Tibial nerve (tissue), 4 donors: ENCODE measurements around the gene ANGPTL1. TPM values are rescaled to one million over a fixed set of nuclear protein-coding genes. Genes with fewer than 3 reads are reported as not detected.

Source experiments
- DNase-seq, 2 donors: peaks; one replicate each; pipeline ENCODE4 v3.0.0-alpha.2; 2019; ENCODE audit warnings: low spot score in 2 of 2
- H3K27ac ChIP-seq, 4 donors: fragments of 200-600 bp; sonication (generic) in 3 of 4; one replicate each; pipeline ENCODE4 v1.5.1; 2017 to 2019; ENCODE audit warnings: mild to moderate bottlenecking in 1 of 4
- H3K27me3 ChIP-seq, 2 donors: fragments of 200-600 bp; sonication (generic) in 1 of 2; one replicate each; pipeline versions ENCODE4 v1.5.1 to v1.6.0; 2017 to 2019
- H3K36me3 ChIP-seq, 3 donors: fragments of 200-600 bp; sonication (generic); one replicate each; pipeline ENCODE4 v1.5.1; 2018 to 2019
- H3K4me1 ChIP-seq, 4 donors: fragments of 200-600 bp; sonication (generic) in 3 of 4; one replicate each; pipeline ENCODE4 v1.5.1; 2017 to 2019
- H3K4me3 ChIP-seq, 4 donors: fragments of 200-600 bp; sonication (generic) in 3 of 4; one replicate each; pipeline ENCODE4 v1.5.1; 2017 to 2019; ENCODE audit warnings: mild to moderate bottlenecking in 1 of 4, moderate library complexity in 1 of 4
- H3K9me3 ChIP-seq, 4 donors: fragments of 200-600 bp; sonication (generic) in 3 of 4; one replicate each; pipeline ENCODE4 v1.5.1; 2017 to 2019
- EP300 ChIP-seq, 2 donors: sonication (generic); formaldehyde crosslinking; IDR thresholded peaks; one replicate each; pipeline ENCODE4 v1.6.1; 2017; ENCODE audit warnings: antibody characterized with exemption in 2 of 2, mild to moderate bottlenecking in 1 of 2
- POLR2A ChIP-seq, 2 donors: fragments of 450-650 bp; IDR thresholded peaks; one replicate each; pipeline ENCODE4 v1.6.1; 2017; ENCODE audit warnings: antibody characterized with exemption in 2 of 2, mild to moderate bottlenecking in 2 of 2, moderate library complexity in 2 of 2
- WGBS, 2 donors: methylation state at CpG; one replicate each; pipeline ENCODE4 v1.1.5; 2018; 5-methylcytosine and 5-hydroxymethylcytosine counted together
- total RNA-seq, 4 donors: library from RNA; depleted of rRNA; stranded (reverse); fragments of >200 nt; gene quantifications; one replicate each; pipeline ENCODE4 v1.1.0, GENCODE V29; 2016
- TF ChIP-seq, protein P1 (sequence below), 5 experiments: fragments of 200-600 bp in 3 of 5; fragments of 450-650 bp in 2 of 5; sonication (generic) in 3 of 5; IDR thresholded peaks; one replicate each; pipeline ENCODE4 v1.5.1; 2016 to 2019; ENCODE audit warnings: antibody characterized with exemption in 5 of 5, mild to moderate bottlenecking in 3 of 5, moderate library complexity in 2 of 5

The ANGPTL1 gene
- total RNA-seq, 4 donors from 2014 or later, result 25.2 to 40.8 (median 30.5) TPM

GRCh38 chr1:178869119-178869697 is 1.7 kb downstream of the ANGPTL1 start:
- peaks cover 0 to 47% (median 7%) of the 10 kb centered on the region in 4 donors for H3K4me1 ChIP-seq
- peak overlapping the region; percentile 4 to 43 (median 18) for H3K4me3 ChIP-seq
- no peaks in the 10 kb centered on the region for H3K36me3 ChIP-seq
- H3K27me3 ChIP-seq, result no peaks in the 10 kb centered on the region
- peak overlapping the region in 3 of 4 donors; percentile 31 to 81 (median 66) for H3K27ac ChIP-seq
- TF ChIP-seq, protein P1, sequence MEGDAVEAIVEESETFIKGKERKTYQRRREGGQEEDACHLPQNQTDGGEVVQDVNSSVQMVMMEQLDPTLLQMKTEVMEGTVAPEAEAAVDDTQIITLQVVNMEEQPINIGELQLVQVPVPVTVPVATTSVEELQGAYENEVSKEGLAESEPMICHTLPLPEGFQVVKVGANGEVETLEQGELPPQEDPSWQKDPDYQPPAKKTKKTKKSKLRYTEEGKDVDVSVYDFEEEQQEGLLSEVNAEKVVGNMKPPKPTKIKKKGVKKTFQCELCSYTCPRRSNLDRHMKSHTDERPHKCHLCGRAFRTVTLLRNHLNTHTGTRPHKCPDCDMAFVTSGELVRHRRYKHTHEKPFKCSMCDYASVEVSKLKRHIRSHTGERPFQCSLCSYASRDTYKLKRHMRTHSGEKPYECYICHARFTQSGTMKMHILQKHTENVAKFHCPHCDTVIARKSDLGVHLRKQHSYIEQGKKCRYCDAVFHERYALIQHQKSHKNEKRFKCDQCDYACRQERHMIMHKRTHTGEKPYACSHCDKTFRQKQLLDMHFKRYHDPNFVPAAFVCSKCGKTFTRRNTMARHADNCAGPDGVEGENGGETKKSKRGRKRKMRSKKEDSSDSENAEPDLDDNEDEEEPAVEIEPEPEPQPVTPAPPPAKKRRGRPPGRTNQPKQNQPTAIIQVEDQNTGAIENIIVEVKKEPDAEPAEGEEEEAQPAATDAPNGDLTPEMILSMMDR (IDR thresholded peaks at IDR 0.05), result no peak
- TF ChIP-seq EP300 (IDR thresholded peaks at IDR 0.05), result peak in 1 of 2 donors; percentile 42
- no peaks in the 10 kb centered on the region for H3K9me3 ChIP-seq
- DNase-seq, result no peak
- 37 to 38% methylated on average over 3 of the region's 3 CpGs for WGBS, 2 donors

- Histone ChIP-seq H3K4me3 (peak overlapping the region; percentile 4 to 43 (median 18)), H3K27ac (peak overlapping the region in 3 of 4 donors; percentile 31 to 81 (median 66)), H3K4me1 (peaks cover 0 to 47% (median 7%) of the 10 kb centered on the region in 4 donors), H3K9me3 (no peaks in the 10 kb centered on the region), H3K36me3 (no peaks in the 10 kb centered on the region), H3K27me3 (no peaks in the 10 kb centered on the region)
- no peak for DNase-seq
- WGBS, 2 donors, result 44 to 57% methylated on average over 1 of the region's 1 CpG
- TF ChIP-seq EP300 (IDR thresholded peaks at IDR 0.05) (no peak), POLR2A (IDR thresholded peaks at IDR 0.05) (no peak)
- TF ChIP-seq, protein P1 (IDR thresholded peaks at IDR 0.05), result no peak
These were observed 2.2 kb downstream of the ANGPTL1 start for GRCh38 chr1:178868706-178869105.

DNA sequence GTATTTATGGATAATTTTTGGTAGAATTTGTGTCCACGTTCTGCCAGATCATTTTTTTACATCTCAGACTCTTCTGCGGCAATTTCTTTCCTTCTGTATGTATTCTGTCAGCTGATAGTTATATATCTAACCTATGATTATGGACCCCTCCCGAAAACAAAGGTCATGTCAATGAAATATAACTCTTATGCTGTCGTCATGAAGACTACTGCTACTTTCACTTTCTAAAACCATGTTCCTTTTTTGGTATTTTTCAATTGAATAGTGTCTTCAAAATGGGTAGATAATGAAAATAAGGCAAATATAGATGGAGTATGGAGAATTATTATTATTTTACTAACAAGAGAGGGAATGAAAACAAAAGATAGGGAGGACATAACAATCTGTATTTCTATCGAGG is 3.2 kb downstream of the ANGPTL1 start:
- H3K9me3 ChIP-seq, result no peaks in the 10 kb centered on the region
- peak overlapping the region; percentile 43 to 81 (median 60) for H3K27ac ChIP-seq
- H3K36me3 ChIP-seq, result no peaks in the 10 kb centered on the region
- peaks cover 0 to 49% (median 7%) of the 10 kb centered on the region in 4 donors for H3K4me1 ChIP-seq
- TF ChIP-seq POLR2A (IDR thresholded peaks at IDR 0.05) (no peak), EP300 (IDR thresholded peaks at IDR 0.05) (peak in 1 of 2 donors; percentile 13)
- TF ChIP-seq, protein P1 (IDR thresholded peaks at IDR 0.05), result no peak
- DNase-seq, result no peak
- no peaks in the 10 kb centered on the region for H3K27me3 ChIP-seq
- 24 to 29% methylated on average over 5 of the region's 5 CpGs for WGBS, 2 donors
- peak overlapping the region; percentile 16 to 43 (median 25) for H3K4me3 ChIP-seq

- no peaks in the 10 kb centered on the region for H3K27me3 ChIP-seq
- TF ChIP-seq POLR2A (IDR thresholded peaks at IDR 0.05), result no peak
- TF ChIP-seq, protein P1 (IDR thresholded peaks at IDR 0.05), result no peak
- TF ChIP-seq EP300 (IDR thresholded peaks at IDR 0.05), result no peak
- H3K27ac ChIP-seq, result no peak overlapping the region
- peaks cover 0 to 3% (median 0%) of the 10 kb centered on the region in 3 donors for H3K36me3 ChIP-seq
- H3K4me3 ChIP-seq, result no peak overlapping the region
- H3K4me1 ChIP-seq, result peaks cover 0 to 18% (median 4%) of the 10 kb centered on the region in 4 donors
- no peak for DNase-seq
- WGBS, 2 donors, result 80 to 84% methylated on average over 6 of the region's 6 CpGs
- H3K9me3 ChIP-seq, result no peaks in the 10 kb centered on the region
These were observed 6.6 kb downstream of the ANGPTL1 start for GRCh38 chr1:178864326-178864725.

- no peak for TF ChIP-seq POLR2A (IDR thresholded peaks at IDR 0.05)
- TF ChIP-seq, protein P1 (IDR thresholded peaks at IDR 0.05), result no peak
- TF ChIP-seq EP300 (IDR thresholded peaks at IDR 0.05), result no peak
- H3K4me1 ChIP-seq, result peaks cover 0 to 11% (median 4%) of the 10 kb centered on the region in 4 donors
- H3K9me3 ChIP-seq, result no peaks in the 10 kb centered on the region
- no peak for DNase-seq
- no peak overlapping the region for H3K4me3 ChIP-seq
- peaks cover 0 to 3% (median 0%) of the 10 kb centered on the region in 3 donors for H3K36me3 ChIP-seq
- no peak overlapping the region for H3K27ac ChIP-seq
- no peaks in the 10 kb centered on the region for H3K27me3 ChIP-seq
These were observed 8.0 kb downstream of the ANGPTL1 start for GRCh38 chr1:178862864-178863263.
